Peyer's patch (tissue), 4 donors: Measurements from ENCODE around the gene FYB2. TPM values are rescaled to one million over a fixed set of nuclear protein-coding genes. Genes with fewer than 3 reads are reported as not detected.

Source experiments
- DNase-seq, 3 donors: peaks; one replicate each; pipeline ENCODE4 v3.0.0-alpha.2; 2017 to 2019
- H3K27ac ChIP-seq, 4 donors: fragments of 200-600 bp; sonication (generic); one replicate each; pipeline ENCODE4 v1.5.1; 2016 to 2019
- H3K27me3 ChIP-seq, 2 donors: fragments of 200-600 bp; sonication (generic); one replicate each; pipeline ENCODE4 v1.5.1; 2019
- H3K36me3 ChIP-seq, 3 donors: fragments of 200-600 bp; sonication (generic); one replicate each; pipeline ENCODE4 v1.5.1; 2016 to 2019
- H3K4me1 ChIP-seq, 4 donors: fragments of 200-600 bp; sonication (generic); one replicate each; pipeline ENCODE4 v1.5.1; 2016 to 2019
- H3K4me3 ChIP-seq, 4 donors: fragments of 200-600 bp; sonication (generic); 1 replicate in 3 of 4; 2 replicates in 1 of 4; pipeline ENCODE4 v1.5.1; 2016 to 2019; ENCODE audit warnings: mild to moderate bottlenecking in 1 of 4
- H3K9me3 ChIP-seq, 4 donors: fragments of 200-600 bp; sonication (generic); one replicate each; pipeline ENCODE4 v1.5.1; 2016 to 2019; ENCODE audit warnings: mild to moderate bottlenecking in 1 of 4
- POLR2A ChIP-seq, 2 donors: fragments of 450-650 bp; IDR thresholded peaks; one replicate each; pipeline ENCODE4 v1.5.1; 2017; ENCODE audit warnings: antibody characterized with exemption in 2 of 2, mild to moderate bottlenecking in 2 of 2, moderate library complexity in 2 of 2
- total RNA-seq, 4 donors: library from RNA; depleted of rRNA; stranded (reverse); fragments of >200 nt; gene quantifications; one replicate each; pipeline ENCODE4 v1.1.0, GENCODE V29; 2016
- TF ChIP-seq, protein P1 (sequence below), 6 experiments: fragments of 450-650 bp in 4 of 6; fragments of 200-600 bp in 2 of 6; sonication (generic) in 1 of 6; IDR thresholded peaks; one replicate each; pipeline ENCODE4 v1.5.1; 2017 to 2019; ENCODE audit warnings: antibody characterized with exemption in 6 of 6, mild to moderate bottlenecking in 3 of 6, moderate library complexity in 1 of 6

The FYB2 gene
- total RNA-seq, 4 donors from 2014 or later = 4.1 to 10.2 (median 8.4) TPM

- H3K27me3 ChIP-seq = no peaks in the 10 kb centered on the region
- no peaks in the 10 kb centered on the region for H3K36me3 ChIP-seq
- no peak overlapping the region for H3K27ac ChIP-seq
- no peak for DNase-seq
- TF ChIP-seq, protein P1, sequence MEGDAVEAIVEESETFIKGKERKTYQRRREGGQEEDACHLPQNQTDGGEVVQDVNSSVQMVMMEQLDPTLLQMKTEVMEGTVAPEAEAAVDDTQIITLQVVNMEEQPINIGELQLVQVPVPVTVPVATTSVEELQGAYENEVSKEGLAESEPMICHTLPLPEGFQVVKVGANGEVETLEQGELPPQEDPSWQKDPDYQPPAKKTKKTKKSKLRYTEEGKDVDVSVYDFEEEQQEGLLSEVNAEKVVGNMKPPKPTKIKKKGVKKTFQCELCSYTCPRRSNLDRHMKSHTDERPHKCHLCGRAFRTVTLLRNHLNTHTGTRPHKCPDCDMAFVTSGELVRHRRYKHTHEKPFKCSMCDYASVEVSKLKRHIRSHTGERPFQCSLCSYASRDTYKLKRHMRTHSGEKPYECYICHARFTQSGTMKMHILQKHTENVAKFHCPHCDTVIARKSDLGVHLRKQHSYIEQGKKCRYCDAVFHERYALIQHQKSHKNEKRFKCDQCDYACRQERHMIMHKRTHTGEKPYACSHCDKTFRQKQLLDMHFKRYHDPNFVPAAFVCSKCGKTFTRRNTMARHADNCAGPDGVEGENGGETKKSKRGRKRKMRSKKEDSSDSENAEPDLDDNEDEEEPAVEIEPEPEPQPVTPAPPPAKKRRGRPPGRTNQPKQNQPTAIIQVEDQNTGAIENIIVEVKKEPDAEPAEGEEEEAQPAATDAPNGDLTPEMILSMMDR (IDR thresholded peaks at IDR 0.05) = no peak
- TF ChIP-seq POLR2A (IDR thresholded peaks at IDR 0.05) = no peak
- no peaks in the 10 kb centered on the region for H3K4me1 ChIP-seq
- no peak overlapping the region for H3K4me3 ChIP-seq
- H3K9me3 ChIP-seq = no peaks in the 10 kb centered on the region
Observed at GRCh38 chr1:56852476-56852875, 33.3 kb upstream of the FYB2 start.

- Histone ChIP-seq H3K9me3 (no peaks in the 10 kb centered on the region), H3K27me3 (no peaks in the 10 kb centered on the region), H3K4me3 (no peak overlapping the region), H3K27ac (no peak overlapping the region), H3K36me3 (no peaks in the 10 kb centered on the region), H3K4me1 (no peaks in the 10 kb centered on the region)
- TF ChIP-seq POLR2A (IDR thresholded peaks at IDR 0.05) = no peak
- TF ChIP-seq, protein P1 (IDR thresholded peaks at IDR 0.05) = no peak
- DNase-seq = no peak
Observed at GRCh38 chr1:56850922-56851321, 31.7 kb upstream of the FYB2 start.

- DNase-seq = no peak
- Histone ChIP-seq H3K27me3 (no peaks in the 10 kb centered on the region), H3K4me3 (no peak overlapping the region), H3K4me1 (no peaks in the 10 kb centered on the region), H3K9me3 (no peaks in the 10 kb centered on the region), H3K27ac (no peak overlapping the region), H3K36me3 (no peaks in the 10 kb centered on the region)
- TF ChIP-seq, protein P1 (IDR thresholded peaks at IDR 0.05) = no peak
Observed at GRCh38 chr1:56850411-56850810, 31.2 kb upstream of the FYB2 start.

GRCh38 chr1:56849750-56850149 lies 30.5 kb upstream of the FYB2 start:
- Histone ChIP-seq H3K27me3 (no peaks in the 10 kb centered on the region), H3K36me3 (no peaks in the 10 kb centered on the region), H3K9me3 (no peaks in the 10 kb centered on the region), H3K4me3 (no peak overlapping the region), H3K27ac (no peak overlapping the region), H3K4me1 (no peaks in the 10 kb centered on the region)
- TF ChIP-seq, protein P1 (IDR thresholded peaks at IDR 0.05) = no peak
- no peak for DNase-seq

- H3K27ac ChIP-seq = no peak overlapping the region
- no peak for DNase-seq
- TF ChIP-seq, protein P1 (IDR thresholded peaks at IDR 0.05) = no peak
- no peak for TF ChIP-seq POLR2A (IDR thresholded peaks at IDR 0.05)
- no peak overlapping the region for H3K4me3 ChIP-seq
- H3K4me1 ChIP-seq = no peaks in the 10 kb centered on the region
- no peaks in the 10 kb centered on the region for H3K9me3 ChIP-seq
- no peaks in the 10 kb centered on the region for H3K27me3 ChIP-seq
- H3K36me3 ChIP-seq = no peaks in the 10 kb centered on the region
Observed at GRCh38 chr1:56845343-56845742, 26.1 kb upstream of the FYB2 start.

- Histone ChIP-seq H3K4me1 (no peaks in the 10 kb centered on the region), H3K36me3 (no peaks in the 10 kb centered on the region), H3K4me3 (no peak overlapping the region), H3K27me3 (no peaks in the 10 kb centered on the region), H3K27ac (no peak overlapping the region), H3K9me3 (peaks cover 0 to 2% (median 0%) of the 10 kb centered on the region in 4 donors)
- TF ChIP-seq POLR2A (IDR thresholded peaks at IDR 0.05) = no peak
- TF ChIP-seq, protein P1 (IDR thresholded peaks at IDR 0.05) = no peak
- DNase-seq = no peak
Observed at GRCh38 chr1:56844545-56845136, 25.4 kb upstream of the FYB2 start.
